ENCODE measurements around the gene GPRIN2.
"Not testable (repeated sequence)": the region's sequence is repeated elsewhere in the genome, so short reads cannot be mapped to it uniquely, and the experiment has no call there.

GPRIN2 gene

GRCh38 chr10:46520941-46521340 is 35.5 kb downstream of the GPRIN2 start:
- DNase-seq (ENCODE audit: low read depth in 2 of 2) = no peak

GRCh38 chr10:46520381-46520780 is 36.1 kb downstream of the GPRIN2 start:
- no peak for DNase-seq (ENCODE audit: low read depth in 2 of 2)

GRCh38 chr10:46518028-46518725 is 38.3 kb downstream of the GPRIN2 start:
- no peak for DNase-seq (ENCODE audit: low read depth in 2 of 2)

DNA sequence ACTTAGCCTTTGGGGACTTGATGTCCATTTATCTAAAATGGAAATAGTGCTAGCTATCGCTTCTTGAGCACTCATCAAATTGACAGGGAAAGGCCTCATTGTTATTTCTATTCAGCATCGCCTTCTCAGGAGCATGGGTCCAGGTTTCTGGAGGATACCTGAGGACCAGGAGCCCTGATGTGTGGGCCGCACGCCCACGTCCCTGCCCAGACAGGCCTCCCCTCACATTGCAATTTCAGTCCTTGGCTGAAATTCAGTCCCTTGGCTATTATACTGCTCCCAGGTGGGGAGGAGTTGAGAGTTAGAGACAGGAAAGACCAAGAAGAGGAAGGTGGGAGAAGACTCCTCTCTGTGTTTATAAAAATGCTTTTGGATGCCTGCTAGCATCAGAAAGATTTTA is 38.9 kb downstream of the GPRIN2 start:
- DNase-seq (ENCODE audit: low read depth in 2 of 2) = no peak

GRCh38 chr10:46516660-46517416 is 39.6 kb downstream of the GPRIN2 start:
- no peak for DNase-seq (ENCODE audit: low read depth in 2 of 2)

- no peak for DNase-seq (ENCODE audit: low read depth in 2 of 2)
Observed at GRCh38 chr10:46515793-46516192, 40.7 kb downstream of the GPRIN2 start.

DNA sequence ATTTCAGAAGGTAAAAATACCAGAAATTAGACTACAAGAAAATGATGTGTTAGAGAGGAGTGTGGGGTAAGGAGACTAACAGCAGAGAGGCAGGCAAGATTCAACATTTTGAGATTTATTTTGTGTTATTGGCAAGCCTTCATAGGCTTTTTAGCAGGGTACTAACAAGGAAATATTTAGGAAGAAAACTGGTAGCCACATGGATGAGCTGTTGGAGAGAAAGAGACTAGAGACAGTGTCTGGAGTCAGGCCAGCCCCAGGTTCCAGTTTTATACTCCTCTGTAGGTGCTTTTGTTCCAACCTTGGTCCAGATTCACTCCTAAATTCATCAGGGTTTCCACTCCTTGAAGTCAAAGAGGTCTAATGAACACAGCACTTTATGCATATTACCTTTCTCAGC is 41.1 kb downstream of the GPRIN2 start:
- DNase-seq (ENCODE audit: low read depth in 2 of 2) = no peak

DNA sequence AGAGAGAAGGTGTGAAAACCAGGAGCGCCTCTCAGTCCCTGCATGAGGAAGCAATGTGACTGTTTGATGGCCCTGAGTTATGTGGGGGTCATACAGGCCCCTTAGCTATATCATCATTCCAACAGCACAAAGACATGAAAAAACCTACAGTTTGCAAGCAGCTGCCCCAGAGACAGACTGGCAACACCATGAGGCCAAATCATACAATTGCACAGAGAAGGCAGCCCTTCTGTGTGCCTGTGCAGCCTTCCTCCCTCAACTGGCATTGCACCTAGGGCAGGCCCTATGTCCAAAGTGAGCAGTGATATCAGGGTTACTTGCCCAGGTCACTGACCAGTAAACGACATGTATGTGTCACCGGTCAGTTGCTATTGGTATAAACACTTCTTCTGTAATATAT is 41.6 kb downstream of the GPRIN2 start:
- no peak for DNase-seq (ENCODE audit: low read depth in 2 of 2)

DNA sequence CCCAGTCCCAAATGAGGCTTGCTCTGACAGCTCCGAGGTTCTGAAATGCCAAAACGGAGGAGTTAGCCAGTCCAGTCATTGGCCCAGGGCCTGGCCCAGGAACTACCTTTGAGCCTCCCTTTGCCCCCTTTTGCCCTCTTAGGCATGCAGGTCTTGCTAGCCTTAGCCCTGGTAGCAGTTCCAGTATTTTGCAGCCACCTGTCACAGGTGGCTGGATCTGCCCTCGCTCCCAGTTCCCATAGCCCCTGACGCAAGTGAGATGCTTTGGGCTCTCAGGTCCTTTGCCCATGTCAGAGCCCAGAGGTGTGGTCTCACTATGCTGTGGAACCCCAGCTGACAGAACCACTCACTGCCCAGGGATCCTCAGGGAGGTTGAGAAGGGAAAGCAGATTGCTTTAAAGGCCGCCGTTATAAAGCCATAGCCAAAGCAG is 42.0 kb downstream of the GPRIN2 start:
- DNase-seq (ENCODE audit: low read depth in 2 of 2) = no peak

- DNase-seq (ENCODE audit: low read depth in 2 of 2) = not testable (repeated sequence)
Observed at GRCh38 chr10:46513333-46513732, 43.1 kb downstream of the GPRIN2 start.

- not testable (repeated sequence) for DNase-seq (ENCODE audit: low read depth in 2 of 2)
Observed at GRCh38 chr10:46512725-46513124, 43.7 kb downstream of the GPRIN2 start.

- DNase-seq (ENCODE audit: low read depth in 2 of 2) = not testable (repeated sequence)
Observed at GRCh38 chr10:46512002-46512401, 44.5 kb downstream of the GPRIN2 start.

All from stimulated activated CD4-positive, alpha-beta T cell treated with anti-CD3 and anti-CD28 coated beads, Interleukin-15, amount 100 ng/mL, for 48 hours (primary cell).